GM12878 (cell line): ENCODE data around the gene B3GNT7. TPM values are rescaled to one million over a fixed set of nuclear protein-coding genes. Genes with fewer than 3 reads are reported as not detected.

Experiments
- ATAC-seq: fragments of 200-7000 bp; cut with Tn5 transposase; 3 replicates; pipeline ENCODE4 v1.9.1; 2020; ENCODE audit warnings: mild to moderate bottlenecking, moderate library complexity
- BruUV-seq: library from RNA; stranded (reverse); fragments of 400-500 nt; replicated peaks from 2 replicates; lab custom pipeline; 2021; lab: Mats Ljungman, UMichigan
- CTCF ChIA-PET: fragments of 300-600 bp; sonication (Branson Sonifier 250); formaldehyde crosslinking; extraction: SDS; loops from one replicate; lab custom pipeline; 2021; ENCODE audit warnings: inconsistent platforms; lab: Yijun Ruan, JAX
- POLR2A ChIA-PET: fragments of 350-600 bp; formaldehyde crosslinking; extraction: SDS; loops from one replicate; lab custom pipeline; 2021; ENCODE audit warnings: inconsistent platforms; lab: Charles Lee
- RAD21 ChIA-PET: fragments of 300-600 bp; sonication (Branson Sonifier 250); formaldehyde crosslinking; loops from one replicate; lab custom pipeline; 2023; ENCODE audit warnings: antibody characterized with exemption; ENCODE audit not compliant: unreplicated experiment; lab: Charles Lee
- SMC1A ChIA-PET: fragments of 300-600 bp; sonication (Branson Sonifier 250); formaldehyde crosslinking; loops from one replicate; lab custom pipeline; 2023; ENCODE audit not compliant: unreplicated experiment, uncharacterized antibody; lab: Charles Lee
- DNase-seq: peaks from one replicate; pipeline ENCODE4 v3.0.0-alpha.2; 2011; ENCODE audit warnings: low read depth, low spot score
- FAIRE-seq: peaks from 3 replicates; lab custom pipeline; 2011; peaks lifted over from hg19 to GRCh38; lab: Jason Lieb, UNC
- H2AFZ ChIP-seq: 2 replicates; pipeline ENCODE4 v1.6.0; 2011; ENCODE audit warnings: low read depth, low read length, control low read depth; ENCODE audit not compliant: control insufficient read depth
- H3K27ac ChIP-seq: 2 replicates; pipeline ENCODE4 v1.5.1; 2011; ENCODE audit warnings: control low read depth; ENCODE audit not compliant: control insufficient read depth, insufficient read depth
- H3K27me3 ChIP-seq, 2 experiments: replicated peaks in 1 of 2; 2 replicates each; pipeline versions ENCODE4 v1.6.0 to v1.6.1; 2011; ENCODE audit warnings: low read length in 1 of 2; ENCODE audit not compliant: control insufficient read depth in 2 of 2, insufficient read depth in 2 of 2
- H3K36me3 ChIP-seq, 2 experiments: 2 replicates each; pipeline ENCODE4 v1.5.1; 2011; ENCODE audit warnings: low read length in 1 of 2; ENCODE audit not compliant: control insufficient read depth in 2 of 2, insufficient read depth in 2 of 2
- H3K4me1 ChIP-seq: 2 replicates; pipeline ENCODE4 v1.6.1; 2011; ENCODE audit warnings: mild to moderate bottlenecking, low read length, moderate library complexity, mixed read lengths; ENCODE audit not compliant: control insufficient read depth, insufficient read depth
- H3K4me2 ChIP-seq: 2 replicates; pipeline ENCODE4 v1.6.0; 2011; ENCODE audit warnings: control low read depth; ENCODE audit not compliant: control insufficient read depth, insufficient read depth
- H3K4me3 ChIP-seq: fragments of 200-600 bp; sonication (generic); 2 replicates; pipeline ENCODE4 v1.5.1; 2016
- H3K79me2 ChIP-seq: 2 replicates; pipeline ENCODE4 v1.6.0; 2011; ENCODE audit warnings: low read length; ENCODE audit not compliant: control insufficient read depth, insufficient read depth
- H3K9ac ChIP-seq: 2 replicates; pipeline ENCODE4 v1.8.0; 2011; ENCODE audit warnings: low read length, control low read depth, mixed read lengths; ENCODE audit not compliant: control insufficient read depth, insufficient read depth
- H3K9me3 ChIP-seq: replicated peaks from 3 replicates; pipeline ENCODE4 v1.5.1; 2011; ENCODE audit warnings: mild to moderate bottlenecking, low read length; ENCODE audit not compliant: control insufficient read depth, insufficient read depth
- H4K20me1 ChIP-seq: 2 replicates; pipeline ENCODE4 v1.6.0; 2011; ENCODE audit not compliant: control insufficient read depth, insufficient read depth
- DPF2 ChIP-seq: fragments of 450-650 bp; IDR thresholded peaks from 2 replicates; pipeline ENCODE4 v1.6.1; 2017; ENCODE audit warnings: mild to moderate bottlenecking
- HDAC2 ChIP-seq: fragments of 200-600 bp; sonication (generic); IDR thresholded peaks from 2 replicates; pipeline ENCODE4 v1.6.1; 2017
- JUND ChIP-seq: IDR thresholded peaks from 2 replicates; pipeline ENCODE4 v1.6.1; 2012; ENCODE audit warnings: low read depth, mild to moderate bottlenecking, low read length, improper control_type of control experiment, moderate library complexity
- KAT2A ChIP-seq: conservative IDR thresholded peaks from 2 replicates; pipeline ENCODE4 v1.6.1; 2011; ENCODE audit warnings: low read depth, low read length; ENCODE audit not compliant: control insufficient read depth
- SPI1 ChIP-seq: IDR thresholded peaks from 2 replicates; pipeline ENCODE4 v1.6.1; 2011; ENCODE audit warnings: low read depth, mild to moderate bottlenecking, low read length, moderate library complexity, borderline replicate concordance; ENCODE audit not compliant: insufficient read depth
- WRNIP1 ChIP-seq: IDR thresholded peaks from 2 replicates; pipeline ENCODE4 v1.6.1; 2011; ENCODE audit warnings: low read depth, low read length, improper control_type of control experiment, borderline replicate concordance
- WGBS: methylation state at CpG from one replicate; pipeline ENCODE4 v1.1.6; 2016; ENCODE audit warnings: low lambda C conversion rate; ENCODE audit not compliant: insufficient replicate concordance, insufficient coverage; ENCODE audit errors: missing lambda C conversion rate; 5-methylcytosine and 5-hydroxymethylcytosine counted together
- in situ Hi-C: fragments of 300-500 bp; cut with MboI; formaldehyde crosslinking; loops from 9 replicates; pipeline ENCODE4 v1.14.3; 2018; ENCODE audit warnings: mixed read lengths
- intact Hi-C: fragments of 100-400 bp; cut with micrococcal nuclease; formaldehyde crosslinking; loops from one replicate; pipeline ENCODE4 v1.14.2; 2022; ENCODE audit not compliant: unreplicated experiment
- polyA plus RNA-seq, 11 experiments: library from polyadenylated mRNA; depleted of rRNA in 4 of 11; unstranded in 6 of 11; stranded (reverse) in 5 of 11; fragments of >200 nt; fragmentation: Nextera tagmentation in 4 of 11; fragmentation: Illumina TruSeq in 1 of 11; extraction: Ambion mirVana in 4 of 11; extraction: Trizol in 1 of 11; gene quantifications; 1 replicate in 1 of 11; 2 replicates in 10 of 11; pipeline versions ENCODE4 v1.2.1 to v1.2.3, GENCODE V29; 2011 to 2016; ENCODE audit warnings: inconsistent platforms in 2 of 11, missing spikeins in 2 of 11, low read depth in 1 of 11
- total RNA-seq, 4 experiments: library from RNA; depleted of rRNA in 3 of 4; stranded (reverse); fragments of >200 nt in 3 of 4; fragmentation: Illumina TruSeq in 1 of 4; extraction: Trizol in 1 of 4; gene quantifications; 2 replicates each; pipeline versions ENCODE4 v1.2.1 to v1.2.3, GENCODE V29; 2013 to 2021
- TF ChIP-seq, protein P1 (sequence below), 3 experiments: IDR thresholded peaks in 2 of 3; conservative IDR thresholded peaks in 1 of 3; 2 replicates each; pipeline ENCODE4 v1.5.1; 2011; ENCODE audit warnings: low read depth in 3 of 3, low read length in 3 of 3, mild to moderate bottlenecking in 3 of 3, control low read depth in 2 of 3, moderate library complexity in 2 of 3, inconsistent platforms in 1 of 3, mixed read lengths in 1 of 3; ENCODE audit not compliant: control insufficient read depth in 2 of 3, insufficient read depth in 1 of 3; ENCODE audit errors: extremely low read depth in 1 of 3
- TF ChIP-seq, protein P2 (sequence below): IDR thresholded peaks from 2 replicates; pipeline ENCODE4 v1.6.1; 2012; ENCODE audit warnings: mild to moderate bottlenecking, low read depth, low read length
- TF ChIP-seq, protein P3 (sequence below): IDR thresholded peaks from 2 replicates; pipeline ENCODE4 v1.6.1; 2012; ENCODE audit warnings: low read depth, low read length, improper control_type of control experiment
- TF ChIP-seq, protein P4 (sequence below): IDR thresholded peaks from 2 replicates; pipeline ENCODE4 v1.6.1; 2011; ENCODE audit warnings: low read depth, low read length, improper control_type of control experiment, borderline replicate concordance
- TF ChIP-seq, protein P5 (sequence below): IDR thresholded peaks from 2 replicates; pipeline ENCODE4 v1.6.1; 2011; ENCODE audit warnings: borderline replicate concordance, low read depth, mild to moderate bottlenecking, moderate library complexity, low read length; ENCODE audit not compliant: insufficient read depth, poor library complexity, severe bottlenecking

Gene B3GNT7
- total and polyA plus RNA-seq, 10 of the 15 experiments (the other 5 are each of a cell fraction or from before 2014, with no cell fraction given), result 0.91 to 12.6 (median 3.7) TPM

DNA sequence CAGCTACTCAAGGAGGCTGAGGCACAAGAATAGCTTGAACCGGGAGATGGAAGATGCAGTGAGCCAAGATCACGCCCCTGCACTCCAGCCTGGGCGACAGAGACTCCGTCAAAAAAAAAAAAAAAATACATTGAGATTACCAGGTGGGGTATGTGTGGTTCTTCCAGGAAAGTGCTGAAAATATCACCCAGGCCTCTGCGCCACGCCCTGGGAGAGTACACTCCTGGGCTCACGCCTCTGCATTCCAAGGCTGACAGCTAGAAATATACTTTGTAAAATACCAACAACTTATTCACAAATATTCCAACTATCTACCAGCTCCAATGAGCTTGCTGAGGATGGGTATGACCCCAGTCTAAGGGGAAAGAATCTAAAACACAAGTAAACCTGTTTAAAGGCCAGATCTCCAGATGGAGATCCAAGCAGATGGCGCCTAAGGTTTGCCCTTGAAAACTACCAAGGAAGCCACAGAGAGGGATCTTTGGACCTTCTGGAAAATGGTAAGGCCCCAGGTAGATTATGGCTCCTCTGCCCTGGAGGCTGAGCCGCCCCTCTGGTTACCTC is 21.6 kb upstream of the B3GNT7 start (continued):
- TF ChIP-seq, protein P1, sequence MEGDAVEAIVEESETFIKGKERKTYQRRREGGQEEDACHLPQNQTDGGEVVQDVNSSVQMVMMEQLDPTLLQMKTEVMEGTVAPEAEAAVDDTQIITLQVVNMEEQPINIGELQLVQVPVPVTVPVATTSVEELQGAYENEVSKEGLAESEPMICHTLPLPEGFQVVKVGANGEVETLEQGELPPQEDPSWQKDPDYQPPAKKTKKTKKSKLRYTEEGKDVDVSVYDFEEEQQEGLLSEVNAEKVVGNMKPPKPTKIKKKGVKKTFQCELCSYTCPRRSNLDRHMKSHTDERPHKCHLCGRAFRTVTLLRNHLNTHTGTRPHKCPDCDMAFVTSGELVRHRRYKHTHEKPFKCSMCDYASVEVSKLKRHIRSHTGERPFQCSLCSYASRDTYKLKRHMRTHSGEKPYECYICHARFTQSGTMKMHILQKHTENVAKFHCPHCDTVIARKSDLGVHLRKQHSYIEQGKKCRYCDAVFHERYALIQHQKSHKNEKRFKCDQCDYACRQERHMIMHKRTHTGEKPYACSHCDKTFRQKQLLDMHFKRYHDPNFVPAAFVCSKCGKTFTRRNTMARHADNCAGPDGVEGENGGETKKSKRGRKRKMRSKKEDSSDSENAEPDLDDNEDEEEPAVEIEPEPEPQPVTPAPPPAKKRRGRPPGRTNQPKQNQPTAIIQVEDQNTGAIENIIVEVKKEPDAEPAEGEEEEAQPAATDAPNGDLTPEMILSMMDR (IDR thresholded peaks at IDR 0.05 in 2 of 3, conservative IDR thresholded peaks at IDR 0.05 in 1 of 3; ENCODE audit: control insufficient read depth in 2 of 3, extremely low read depth in 1 of 3, insufficient read depth in 1 of 3, low read depth in 3 of 3, low read length in 3 of 3), result no peak
- no peak for TF ChIP-seq SPI1
- TF ChIP-seq HDAC2, result no peak
- TF ChIP-seq WRNIP1, result no peak
- TF ChIP-seq KAT2A, result no peak
- TF ChIP-seq DPF2, result no peak
- TF ChIP-seq JUND, result no peak

DNA sequence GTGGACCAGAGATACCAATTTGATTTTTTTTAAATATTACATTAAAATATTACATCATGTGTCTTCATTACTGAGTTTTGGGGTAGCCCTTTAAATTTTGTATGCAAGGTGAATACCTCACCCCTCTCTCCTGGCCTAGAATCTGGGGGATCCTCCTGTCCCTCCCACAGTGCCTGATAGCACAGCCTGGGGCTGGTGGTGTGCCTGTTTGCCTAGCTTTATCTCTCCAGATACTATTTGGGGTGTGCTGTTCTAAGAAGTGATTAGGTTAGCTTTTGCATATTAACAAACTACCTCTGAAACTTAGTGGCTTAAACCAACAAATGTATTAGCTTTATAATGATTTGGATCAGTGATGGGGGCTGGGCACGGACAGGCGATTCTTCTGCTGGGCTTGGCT is 20.7 kb upstream of the B3GNT7 start:
- intact Hi-C loops, result no loop called here
- no peaks in the 10 kb centered on the region for H3K9me3 ChIP-seq
- in situ Hi-C loops, result no loop called here
- no peaks in the 10 kb centered on the region for H3K36me3 ChIP-seq
- H3K4me1 ChIP-seq, result no peaks in the 10 kb centered on the region
- H3K4me2 ChIP-seq, result no peak overlapping the region
- H3K9ac ChIP-seq, result no peak overlapping the region
- no peaks in the 10 kb centered on the region for H3K79me2 ChIP-seq
- BruUV-seq, result no TSS peak
- WGBS, result 73% methylated on average over 2 of the region's 2 CpGs
- ChIA-PET SMC1A (interaction anchor here (1.0 to 1.7 kb wide), 3 partner anchors 8 to 18 kb away, joined by 4 to 5 read pairs (median 4); no protein-coding TSS in a partner anchor), POLR2A (interaction anchor here (0.5 to 0.6 kb wide), 2 partner anchors 13 to 340 kb away, joined by 3 to 6 read pairs; no protein-coding TSS in a partner anchor), RAD21 (no interaction called here), CTCF (interaction anchor here (0.7 to 1.2 kb wide), 2 partner anchors 14 to 147 kb away, joined by 3 to 4 read pairs; no protein-coding TSS in a partner anchor)
- H3K27ac ChIP-seq, result no peak overlapping the region
- no peaks in the 10 kb centered on the region for H3K27me3 ChIP-seq
- no peak for ATAC-seq
- H2AFZ ChIP-seq, result no peak overlapping the region
- H4K20me1 ChIP-seq, result no peaks in the 10 kb centered on the region
- no peak overlapping the region for H3K4me3 ChIP-seq
- DNase-seq, result no peak
- FAIRE-seq, result no peak
- TF ChIP-seq, protein P2, sequence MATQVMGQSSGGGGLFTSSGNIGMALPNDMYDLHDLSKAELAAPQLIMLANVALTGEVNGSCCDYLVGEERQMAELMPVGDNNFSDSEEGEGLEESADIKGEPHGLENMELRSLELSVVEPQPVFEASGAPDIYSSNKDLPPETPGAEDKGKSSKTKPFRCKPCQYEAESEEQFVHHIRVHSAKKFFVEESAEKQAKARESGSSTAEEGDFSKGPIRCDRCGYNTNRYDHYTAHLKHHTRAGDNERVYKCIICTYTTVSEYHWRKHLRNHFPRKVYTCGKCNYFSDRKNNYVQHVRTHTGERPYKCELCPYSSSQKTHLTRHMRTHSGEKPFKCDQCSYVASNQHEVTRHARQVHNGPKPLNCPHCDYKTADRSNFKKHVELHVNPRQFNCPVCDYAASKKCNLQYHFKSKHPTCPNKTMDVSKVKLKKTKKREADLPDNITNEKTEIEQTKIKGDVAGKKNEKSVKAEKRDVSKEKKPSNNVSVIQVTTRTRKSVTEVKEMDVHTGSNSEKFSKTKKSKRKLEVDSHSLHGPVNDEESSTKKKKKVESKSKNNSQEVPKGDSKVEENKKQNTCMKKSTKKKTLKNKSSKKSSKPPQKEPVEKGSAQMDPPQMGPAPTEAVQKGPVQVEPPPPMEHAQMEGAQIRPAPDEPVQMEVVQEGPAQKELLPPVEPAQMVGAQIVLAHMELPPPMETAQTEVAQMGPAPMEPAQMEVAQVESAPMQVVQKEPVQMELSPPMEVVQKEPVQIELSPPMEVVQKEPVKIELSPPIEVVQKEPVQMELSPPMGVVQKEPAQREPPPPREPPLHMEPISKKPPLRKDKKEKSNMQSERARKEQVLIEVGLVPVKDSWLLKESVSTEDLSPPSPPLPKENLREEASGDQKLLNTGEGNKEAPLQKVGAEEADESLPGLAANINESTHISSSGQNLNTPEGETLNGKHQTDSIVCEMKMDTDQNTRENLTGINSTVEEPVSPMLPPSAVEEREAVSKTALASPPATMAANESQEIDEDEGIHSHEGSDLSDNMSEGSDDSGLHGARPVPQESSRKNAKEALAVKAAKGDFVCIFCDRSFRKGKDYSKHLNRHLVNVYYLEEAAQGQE, result no peak
- TF ChIP-seq, protein P3, sequence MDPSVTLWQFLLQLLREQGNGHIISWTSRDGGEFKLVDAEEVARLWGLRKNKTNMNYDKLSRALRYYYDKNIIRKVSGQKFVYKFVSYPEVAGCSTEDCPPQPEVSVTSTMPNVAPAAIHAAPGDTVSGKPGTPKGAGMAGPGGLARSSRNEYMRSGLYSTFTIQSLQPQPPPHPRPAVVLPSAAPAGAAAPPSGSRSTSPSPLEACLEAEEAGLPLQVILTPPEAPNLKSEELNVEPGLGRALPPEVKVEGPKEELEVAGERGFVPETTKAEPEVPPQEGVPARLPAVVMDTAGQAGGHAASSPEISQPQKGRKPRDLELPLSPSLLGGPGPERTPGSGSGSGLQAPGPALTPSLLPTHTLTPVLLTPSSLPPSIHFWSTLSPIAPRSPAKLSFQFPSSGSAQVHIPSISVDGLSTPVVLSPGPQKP, result no peak
- TF ChIP-seq, protein P4, sequence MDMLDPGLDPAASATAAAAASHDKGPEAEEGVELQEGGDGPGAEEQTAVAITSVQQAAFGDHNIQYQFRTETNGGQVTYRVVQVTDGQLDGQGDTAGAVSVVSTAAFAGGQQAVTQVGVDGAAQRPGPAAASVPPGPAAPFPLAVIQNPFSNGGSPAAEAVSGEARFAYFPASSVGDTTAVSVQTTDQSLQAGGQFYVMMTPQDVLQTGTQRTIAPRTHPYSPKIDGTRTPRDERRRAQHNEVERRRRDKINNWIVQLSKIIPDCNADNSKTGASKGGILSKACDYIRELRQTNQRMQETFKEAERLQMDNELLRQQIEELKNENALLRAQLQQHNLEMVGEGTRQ, result no peak
- TF ChIP-seq, protein P5, sequence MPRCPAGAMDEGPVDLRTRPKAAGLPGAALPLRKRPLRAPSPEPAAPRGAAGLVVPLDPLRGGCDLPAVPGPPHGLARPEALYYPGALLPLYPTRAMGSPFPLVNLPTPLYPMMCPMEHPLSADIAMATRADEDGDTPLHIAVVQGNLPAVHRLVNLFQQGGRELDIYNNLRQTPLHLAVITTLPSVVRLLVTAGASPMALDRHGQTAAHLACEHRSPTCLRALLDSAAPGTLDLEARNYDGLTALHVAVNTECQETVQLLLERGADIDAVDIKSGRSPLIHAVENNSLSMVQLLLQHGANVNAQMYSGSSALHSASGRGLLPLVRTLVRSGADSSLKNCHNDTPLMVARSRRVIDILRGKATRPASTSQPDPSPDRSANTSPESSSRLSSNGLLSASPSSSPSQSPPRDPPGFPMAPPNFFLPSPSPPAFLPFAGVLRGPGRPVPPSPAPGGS, result no peak
